A549 (cell line): Measurements from ENCODE around the gene ZNF574. TPM values are rescaled to one million over a fixed set of nuclear protein-coding genes. Genes with fewer than 3 reads are reported as not detected.
A peak's percentile ranks its signal among the peaks of the same experiment; 100 is the strongest.
"Not testable (repeated sequence)": the region's sequence is repeated elsewhere in the genome, so short reads cannot be mapped to it uniquely, and the experiment has no call there.

ENCODE experiments used
- ATAC-seq, 2 experiments: fragments of 200-7000 bp in 1 of 2; fragments of >200 bp in 1 of 2; cut with Nextera tagmentation in 1 of 2; cut with Tn5 transposase in 1 of 2; 3 replicates each; pipeline versions ENCODE4 v1.8.0 to v1.9.1; 2018 to 2020; ENCODE audit warnings: mild to moderate bottlenecking in 1 of 2, moderate library complexity in 1 of 2
- CTCF ChIA-PET: fragments of 300-600 bp; sonication (Branson Sonifier 250); formaldehyde crosslinking; extraction: SDS; loops from one replicate; lab custom pipeline; 2021; ENCODE audit warnings: antibody characterized with exemption, inconsistent platforms; lab: Yijun Ruan, JAX
- POLR2A ChIA-PET: fragments of 350-600 bp; formaldehyde crosslinking; extraction: SDS; loops from one replicate; lab custom pipeline; 2021; ENCODE audit warnings: antibody characterized with exemption, inconsistent platforms; lab: Yijun Ruan, JAX
- DNase-seq, 2 experiments: peaks; one replicate each; pipeline versions ENCODE4 v3.0.0 to v3.0.0-alpha.2; 2011 to 2016; ENCODE audit warnings: low read depth in 1 of 2, low spot score in 1 of 2
- FAIRE-seq: peaks from 2 replicates; lab custom pipeline; 2011; peaks lifted over from hg19 to GRCh38; lab: Jason Lieb, UNC
- H3K27ac ChIP-seq, 2 experiments: fragments of >200 bp; sonication (Bioruptor Twin); formaldehyde crosslinking; 3 replicates each; pipeline ENCODE4 v1.5.1; 2016 to 2017
- H3K4me1 ChIP-seq: fragments of >200 bp; sonication (Bioruptor Twin); formaldehyde crosslinking; 3 replicates; pipeline ENCODE4 v1.6.1; 2016
- H3K4me2 ChIP-seq: fragments of >200 bp; sonication (Bioruptor Twin); formaldehyde crosslinking; 3 replicates; pipeline ENCODE4 v1.6.1; 2016
- H3K4me3 ChIP-seq: fragments of >200 bp; sonication (Bioruptor Twin); formaldehyde crosslinking; 3 replicates; pipeline ENCODE4 v1.5.1; 2016
- H3K9me3 ChIP-seq: fragments of >200 bp; sonication (Bioruptor Twin); formaldehyde crosslinking; 3 replicates; pipeline ENCODE4 v1.6.1; 2016
- ATOH8 ChIP-seq: fragments of 250-450 bp; sonication (Bioruptor Pico); IDR thresholded peaks from 2 replicates; pipeline ENCODE4 v1.5.0; 2020; ENCODE audit warnings: low read depth, mild to moderate bottlenecking, moderate library complexity
- BHLHE40 ChIP-seq: IDR thresholded peaks from 2 replicates; pipeline ENCODE4 v1.6.1; 2012; ENCODE audit warnings: low read depth, low read length, inconsistent platforms
- CBX8 ChIP-seq: fragments of 200-600 bp; sonication (generic); IDR thresholded peaks from 2 replicates; pipeline ENCODE4 v1.6.1; 2016
- CEBPB ChIP-seq, 2 experiments: fragments of >200 bp in 1 of 2; sonication (Bioruptor Twin) in 1 of 2; formaldehyde crosslinking in 1 of 2; IDR thresholded peaks; 2 replicates each; pipeline ENCODE4 v1.6.1; 2012 to 2016
- CHD2 ChIP-seq: fragments of 150-350 bp; IDR thresholded peaks from 2 replicates; pipeline ENCODE4 v1.6.1; 2014; ENCODE audit warnings: low read length; ENCODE audit not compliant: partially characterized antibody
- EHF ChIP-seq: fragments of 250-450 bp; sonication (Bioruptor Pico); IDR thresholded peaks from 2 replicates; pipeline ENCODE4 v1.5.0; 2020; ENCODE audit warnings: mild to moderate bottlenecking
- FOSL2 ChIP-seq, 2 experiments: fragments of 450-650 bp in 1 of 2; fragments of >200 bp in 1 of 2; sonication (Bioruptor Twin) in 1 of 2; formaldehyde crosslinking; IDR thresholded peaks; 2 replicates each; pipeline versions ENCODE4 v1.5.0 to v1.6.1; 2016 to 2020; ENCODE audit warnings: mild to moderate bottlenecking in 1 of 2, moderate library complexity in 1 of 2
- HDAC2 ChIP-seq: fragments of 200-600 bp; sonication (generic); IDR thresholded peaks from 2 replicates; pipeline ENCODE4 v1.6.1; 2016
- HMGXB4 ChIP-seq: fragments of 250-450 bp; sonication (Bioruptor Pico); IDR thresholded peaks from 2 replicates; pipeline ENCODE4 v1.5.0; 2021; ENCODE audit warnings: mild to moderate bottlenecking, moderate library complexity, borderline replicate concordance
- HOXB13 ChIP-seq: fragments of 250-450 bp; sonication (Bioruptor Pico); IDR thresholded peaks from 2 replicates; pipeline ENCODE4 v1.5.0; 2020; ENCODE audit warnings: low read depth, mild to moderate bottlenecking, moderate library complexity
- MAFK ChIP-seq: fragments of 450-650 bp; IDR thresholded peaks from 2 replicates; pipeline ENCODE4 v1.6.1; 2014; ENCODE audit not compliant: partially characterized antibody
- MAX ChIP-seq: IDR thresholded peaks from 2 replicates; pipeline ENCODE4 v1.6.1; 2012
- MAZ ChIP-seq: fragments of 150-350 bp; IDR thresholded peaks from 2 replicates; pipeline ENCODE4 v1.6.1; 2014; ENCODE audit warnings: antibody characterized with exemption, low read depth, low read length, borderline replicate concordance
- NFE2L2 ChIP-seq: fragments of 150-350 bp; conservative IDR thresholded peaks from 2 replicates; pipeline ENCODE4 v1.6.1; 2014; ENCODE audit warnings: low read length
- PHF8 ChIP-seq: fragments of 200-600 bp; sonication (generic); IDR thresholded peaks from 2 replicates; pipeline ENCODE4 v1.6.1; 2016; ENCODE audit warnings: low read depth, mild to moderate bottlenecking, antibody characterized with exemption, moderate library complexity, borderline replicate concordance
- RAD21 ChIP-seq, 2 experiments: fragments of >200 bp in 1 of 2; sonication (Bioruptor Twin) in 1 of 2; formaldehyde crosslinking in 1 of 2; IDR thresholded peaks in 1 of 2; conservative IDR thresholded peaks in 1 of 2; 2 replicates in 1 of 2; 3 replicates in 1 of 2; pipeline ENCODE4 v1.6.1; 2012 to 2018; ENCODE audit warnings: inconsistent platforms in 1 of 2
- RCOR1 ChIP-seq: fragments of 150-350 bp; IDR thresholded peaks from 2 replicates; pipeline ENCODE4 v1.6.1; 2014; ENCODE audit warnings: antibody characterized with exemption, low read length, low read depth
- SMC3 ChIP-seq: fragments of >200 bp; sonication (Bioruptor Twin); formaldehyde crosslinking; IDR thresholded peaks from 3 replicates; pipeline ENCODE4 v1.6.1; 2018; ENCODE audit warnings: inconsistent platforms
- ZSCAN20 ChIP-seq: fragments of 250-450 bp; sonication (Bioruptor Pico); IDR thresholded peaks from 2 replicates; pipeline ENCODE4 v1.8.0; 2022; ENCODE audit warnings: mild to moderate bottlenecking, moderate library complexity
- WGBS: methylation state at CpG from one replicate; pipeline ENCODE4 v1.1.6; 2017; ENCODE audit errors: missing lambda C conversion rate; 5-methylcytosine and 5-hydroxymethylcytosine counted together
- polyA plus RNA-seq, 4 experiments: library from polyadenylated mRNA; depleted of rRNA in 3 of 4; stranded (reverse); fragments of >200 nt; fragmentation: RNase III in 1 of 4; extraction: RNeasy Plus Mini Kit Qiagen cat#74134 plus additional on column Dnase treatment in 1 of 4; gene quantifications; 2 replicates in 3 of 4; 3 replicates in 1 of 4; pipeline ENCODE4 v1.2.3, GENCODE V29; 2011 to 2017
- TF ChIP-seq, protein P1 (sequence below): fragments of >200 bp; sonication (Bioruptor Twin); formaldehyde crosslinking; IDR thresholded peaks from 3 replicates; pipeline ENCODE4 v1.5.1; 2016

The ZNF574 gene
- polyA plus RNA-seq, 2 of the 4 experiments (the other 2 are of a cell fraction), result 11.3 to 21.8 TPM

GRCh38 chr19:42034640-42035391, 41.1 kb upstream of the ZNF574 start:
- peak overlapping the region; percentile 91 for H3K4me2 ChIP-seq

DNA sequence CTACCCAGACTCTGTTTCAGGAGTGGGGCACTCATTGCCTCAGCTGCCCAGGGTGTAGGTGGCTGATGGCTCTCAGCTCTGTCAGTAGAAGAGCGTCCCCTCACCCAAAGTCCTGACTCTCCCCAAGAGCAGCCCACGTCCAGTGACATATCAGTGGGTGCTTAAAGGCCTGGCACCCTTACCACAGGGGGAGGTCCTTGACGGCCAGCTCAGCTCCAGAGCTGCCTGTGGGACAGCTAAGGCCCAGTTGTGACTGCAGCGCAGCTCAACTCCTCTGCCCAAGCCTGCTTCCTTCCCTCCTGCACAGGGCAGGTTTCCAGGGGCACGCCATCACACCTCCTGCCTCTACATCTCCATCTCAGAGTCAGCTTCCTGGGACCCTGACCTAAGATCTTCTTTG, 38.3 kb upstream of the ZNF574 start:
- H3K4me3 ChIP-seq, result no peak overlapping the region
- no peak overlapping the region for H3K4me2 ChIP-seq
- H3K27ac ChIP-seq, result no peak overlapping the region
- H3K4me1 ChIP-seq, result peaks cover 5% of the 10 kb centered on the region; the same call in 1 of the 3 replicates
- no peak for ATAC-seq
- WGBS, result 57% methylated on average over 5 of the region's 5 CpGs
- no peak for FAIRE-seq
- ChIA-PET POLR2A (interaction anchor here (0.6 kb wide), 1 partner anchor 1433 kb away, joined by 3 read pairs; no protein-coding TSS in a partner anchor), CTCF (interaction anchor here (0.6 to 25.7 kb wide), 9 partner anchors 9 to 201 kb away, joined by 3 to 344 read pairs (median 9); partner anchors contain the start of genes ATP1A3, DEDD2 and RABAC1)
- no peak for TF ChIP-seq PHF8
- TF ChIP-seq HOXB13, result no peak
- TF ChIP-seq ZSCAN20 (CRISPR knock-in tag), result no peak
- TF ChIP-seq MAX, result no peak
- no peak for TF ChIP-seq CHD2
- TF ChIP-seq NFE2L2, result no peak
- TF ChIP-seq HDAC2, result no peak
- no peak for TF ChIP-seq RCOR1
- no peak for TF ChIP-seq CBX8
- no peak for TF ChIP-seq EHF (CRISPR knock-in tag)
- TF ChIP-seq ATOH8 (CRISPR knock-in tag), result no peak
- TF ChIP-seq BHLHE40, result no peak
- no peak for TF ChIP-seq HMGXB4 (CRISPR knock-in tag)
- no peak for DNase-seq
- H3K9me3 ChIP-seq, result no peaks in the 10 kb centered on the region

More at GRCh38 chr19:42034640-42035391, 41.1 kb upstream of the ZNF574 start:
- POLR2A ChIA-PET, result interaction anchor here (0.5 to 1.3 kb wide), 4 partner anchors 65 to 174 kb away, joined by 3 to 7 read pairs (median 4); partner anchors contain the start of genes RABAC1 and RPS19
- 8% methylated on average over 17 of the region's 17 CpGs for WGBS
- DNase-seq (peak; percentile 91 to 99), ATAC-seq (peak; percentile 84 to 93), FAIRE-seq (peak; percentile 97)
- TF ChIP-seq RAD21 (conservative IDR thresholded peaks at IDR 0.05 in 1 of 2, IDR thresholded peaks at IDR 0.05 in 1 of 2) (peak; percentile 84 to 85), MAFK (peak; percentile 12), FOSL2 (CRISPR knock-in tag; IDR thresholded peaks at IDR 0.05) (peak; percentile 58), SMC3 (peak; percentile 71), MAZ (0 out of 2 replicates have a peak, but pooled peaks have one; percentile 54), CEBPB (IDR thresholded peaks at IDR 0.05) (peak in 1 of 2 experiments; percentile 9; a peak in 1 of 4 replicates)
- not testable (repeated sequence) for H3K9me3 ChIP-seq; H3K4me1 ChIP-seq; TF ChIP-seq FOSL2 (IDR thresholded peaks at IDR 0.05)
- TF ChIP-seq, protein P1, sequence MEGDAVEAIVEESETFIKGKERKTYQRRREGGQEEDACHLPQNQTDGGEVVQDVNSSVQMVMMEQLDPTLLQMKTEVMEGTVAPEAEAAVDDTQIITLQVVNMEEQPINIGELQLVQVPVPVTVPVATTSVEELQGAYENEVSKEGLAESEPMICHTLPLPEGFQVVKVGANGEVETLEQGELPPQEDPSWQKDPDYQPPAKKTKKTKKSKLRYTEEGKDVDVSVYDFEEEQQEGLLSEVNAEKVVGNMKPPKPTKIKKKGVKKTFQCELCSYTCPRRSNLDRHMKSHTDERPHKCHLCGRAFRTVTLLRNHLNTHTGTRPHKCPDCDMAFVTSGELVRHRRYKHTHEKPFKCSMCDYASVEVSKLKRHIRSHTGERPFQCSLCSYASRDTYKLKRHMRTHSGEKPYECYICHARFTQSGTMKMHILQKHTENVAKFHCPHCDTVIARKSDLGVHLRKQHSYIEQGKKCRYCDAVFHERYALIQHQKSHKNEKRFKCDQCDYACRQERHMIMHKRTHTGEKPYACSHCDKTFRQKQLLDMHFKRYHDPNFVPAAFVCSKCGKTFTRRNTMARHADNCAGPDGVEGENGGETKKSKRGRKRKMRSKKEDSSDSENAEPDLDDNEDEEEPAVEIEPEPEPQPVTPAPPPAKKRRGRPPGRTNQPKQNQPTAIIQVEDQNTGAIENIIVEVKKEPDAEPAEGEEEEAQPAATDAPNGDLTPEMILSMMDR, result peak; percentile 99
- CTCF ChIA-PET, result interaction anchor here (0.6 to 25.7 kb wide), 52 partner anchors 10 to 578 kb away, joined by 3 to 344 read pairs (median 4); partner anchors contain the start of genes ATP1A3, CEACAM3, GRIK5 and RABAC1
- peak overlapping the region in 1 of 2 experiments; percentile 68; a peak in 3 of 6 replicates for H3K27ac ChIP-seq
- H3K4me3 ChIP-seq, result peak overlapping the region; percentile 43
